Measurements from ENCODE around the gene MYBBP1A.
"Not testable (repeated sequence)": the region's sequence is repeated elsewhere in the genome, so short reads cannot be mapped to it uniquely, and the experiment has no call there.

MYBBP1A gene

GRCh38 chr17:4554997-4555799, at the start of gene MYBBP1A:
TSS of gene MYBBP1A (minus strand) at chr17:4555384. CDS start at chr17:4555324, 60 bp downstream.
- peak; percentile 97 for DNase-seq

- DNase-seq, result not testable (repeated sequence)
These were observed 49.6 kb upstream of the MYBBP1A start for GRCh38 chr17:4604736-4605135.

GRCh38 chr17:4604111-4604644, 49.0 kb upstream of the MYBBP1A start:
- DNase-seq, result no peak

GRCh38 chr17:4602041-4602440, 46.9 kb upstream of the MYBBP1A start:
- DNase-seq, result no peak

GRCh38 chr17:4601326-4601725, 46.1 kb upstream of the MYBBP1A start:
- no peak for DNase-seq

GRCh38 chr17:4600563-4600962, 45.4 kb upstream of the MYBBP1A start:
- peak; percentile 38 for DNase-seq

GRCh38 chr17:4599505-4600281, 44.5 kb upstream of the MYBBP1A start:
- peak; percentile 59 for DNase-seq

- no peak for DNase-seq
These were observed 43.8 kb upstream of the MYBBP1A start for GRCh38 chr17:4598776-4599504.

- no peak for DNase-seq
These were observed 42.8 kb upstream of the MYBBP1A start for GRCh38 chr17:4597975-4598374.

GRCh38 chr17:4596636-4597380, 41.6 kb upstream of the MYBBP1A start:
- DNase-seq, result no peak

GRCh38 chr17:4595685-4596342, 40.6 kb upstream of the MYBBP1A start:
- not testable (repeated sequence) for DNase-seq

- DNase-seq, result peak; percentile 41
These were observed 39.9 kb upstream of the MYBBP1A start for GRCh38 chr17:4594931-4595684.

- no peak for DNase-seq
These were observed 39.2 kb upstream of the MYBBP1A start for GRCh38 chr17:4594406-4594805.

GRCh38 chr17:4593021-4593421, 37.8 kb upstream of the MYBBP1A start:
- DNase-seq, result no peak

GRCh38 chr17:4592240-4593005, 37.2 kb upstream of the MYBBP1A start:
- no peak for DNase-seq

GRCh38 chr17:4591529-4591928, 36.3 kb upstream of the MYBBP1A start:
- DNase-seq, result no peak

- DNase-seq, result no peak
These were observed 35.8 kb upstream of the MYBBP1A start for GRCh38 chr17:4590981-4591453.

- DNase-seq, result not testable (repeated sequence)
These were observed 34.9 kb upstream of the MYBBP1A start for GRCh38 chr17:4590042-4590441.

- DNase-seq, result no peak
These were observed 33.9 kb upstream of the MYBBP1A start for GRCh38 chr17:4588898-4589625.
